GM12878 (cell line): ENCODE measurements around the gene PAPLN. TPM values are rescaled to one million over a fixed set of nuclear protein-coding genes. Genes with fewer than 3 reads are reported as not detected.

Experiments used
- ATAC-seq: fragments of 200-7000 bp; cut with Tn5 transposase; 3 replicates; pipeline ENCODE4 v1.9.1; 2020; ENCODE audit warnings: mild to moderate bottlenecking, moderate library complexity
- BruUV-seq: library from RNA; stranded (reverse); fragments of 400-500 nt; replicated peaks from 2 replicates; lab custom pipeline; 2021; lab: Mats Ljungman, UMichigan
- CTCF ChIA-PET: fragments of 300-600 bp; sonication (Branson Sonifier 250); formaldehyde crosslinking; extraction: SDS; loops from one replicate; lab custom pipeline; 2021; ENCODE audit warnings: inconsistent platforms; lab: Yijun Ruan, JAX
- POLR2A ChIA-PET: fragments of 350-600 bp; formaldehyde crosslinking; extraction: SDS; loops from one replicate; lab custom pipeline; 2021; ENCODE audit warnings: inconsistent platforms; lab: Charles Lee
- RAD21 ChIA-PET: fragments of 300-600 bp; sonication (Branson Sonifier 250); formaldehyde crosslinking; loops from one replicate; lab custom pipeline; 2023; ENCODE audit warnings: antibody characterized with exemption; ENCODE audit not compliant: unreplicated experiment; lab: Charles Lee
- SMC1A ChIA-PET: fragments of 300-600 bp; sonication (Branson Sonifier 250); formaldehyde crosslinking; loops from one replicate; lab custom pipeline; 2023; ENCODE audit not compliant: unreplicated experiment, uncharacterized antibody; lab: Charles Lee
- DNase-seq: peaks from one replicate; pipeline ENCODE4 v3.0.0-alpha.2; 2011; ENCODE audit warnings: low read depth, low spot score
- FAIRE-seq: peaks from 3 replicates; lab custom pipeline; 2011; peaks lifted over from hg19 to GRCh38; lab: Jason Lieb, UNC
- H2AFZ ChIP-seq: 2 replicates; pipeline ENCODE4 v1.6.0; 2011; ENCODE audit warnings: low read depth, low read length, control low read depth; ENCODE audit not compliant: control insufficient read depth
- H3K27ac ChIP-seq: 2 replicates; pipeline ENCODE4 v1.5.1; 2011; ENCODE audit warnings: control low read depth; ENCODE audit not compliant: control insufficient read depth, insufficient read depth
- H3K27me3 ChIP-seq, 2 experiments: replicated peaks in 1 of 2; 2 replicates each; pipeline versions ENCODE4 v1.6.0 to v1.6.1; 2011; ENCODE audit warnings: low read length in 1 of 2; ENCODE audit not compliant: control insufficient read depth in 2 of 2, insufficient read depth in 2 of 2
- H3K36me3 ChIP-seq, 2 experiments: 2 replicates each; pipeline ENCODE4 v1.5.1; 2011; ENCODE audit warnings: low read length in 1 of 2; ENCODE audit not compliant: control insufficient read depth in 2 of 2, insufficient read depth in 2 of 2
- H3K4me1 ChIP-seq: 2 replicates; pipeline ENCODE4 v1.6.1; 2011; ENCODE audit warnings: mild to moderate bottlenecking, low read length, moderate library complexity, mixed read lengths; ENCODE audit not compliant: control insufficient read depth, insufficient read depth
- H3K4me2 ChIP-seq: 2 replicates; pipeline ENCODE4 v1.6.0; 2011; ENCODE audit warnings: control low read depth; ENCODE audit not compliant: control insufficient read depth, insufficient read depth
- H3K4me3 ChIP-seq: fragments of 200-600 bp; sonication (generic); 2 replicates; pipeline ENCODE4 v1.5.1; 2016
- H3K79me2 ChIP-seq: 2 replicates; pipeline ENCODE4 v1.6.0; 2011; ENCODE audit warnings: low read length; ENCODE audit not compliant: control insufficient read depth, insufficient read depth
- H3K9ac ChIP-seq: 2 replicates; pipeline ENCODE4 v1.8.0; 2011; ENCODE audit warnings: low read length, control low read depth, mixed read lengths; ENCODE audit not compliant: control insufficient read depth, insufficient read depth
- H3K9me3 ChIP-seq: replicated peaks from 3 replicates; pipeline ENCODE4 v1.5.1; 2011; ENCODE audit warnings: mild to moderate bottlenecking, low read length; ENCODE audit not compliant: control insufficient read depth, insufficient read depth
- H4K20me1 ChIP-seq: 2 replicates; pipeline ENCODE4 v1.6.0; 2011; ENCODE audit not compliant: control insufficient read depth, insufficient read depth
- BRCA1 ChIP-seq: IDR thresholded peaks from 2 replicates; pipeline ENCODE4 v1.6.1; 2011; ENCODE audit warnings: low read depth, low read length, improper control_type of control experiment
- CEBPB ChIP-seq, 2 experiments: fragments of 150-350 bp in 1 of 2; IDR thresholded peaks; 2 replicates each; pipeline ENCODE4 v1.6.1; 2012 to 2014; ENCODE audit warnings: low read depth in 2 of 2, low read length in 2 of 2, borderline replicate concordance in 1 of 2, inconsistent platforms in 1 of 2
- IKZF1 ChIP-seq: fragments of 450-650 bp; conservative IDR thresholded peaks from 2 replicates; pipeline ENCODE4 v1.6.1; 2017; ENCODE audit warnings: antibody characterized with exemption, mild to moderate bottlenecking
- JUNB ChIP-seq: IDR thresholded peaks from 2 replicates; pipeline ENCODE4 v1.6.1; 2016; ENCODE audit warnings: antibody characterized with exemption, mild to moderate bottlenecking
- LARP7 ChIP-seq: fragments of 450-650 bp; IDR thresholded peaks from 2 replicates; pipeline ENCODE4 v1.6.1; 2017; ENCODE audit warnings: mild to moderate bottlenecking
- MEF2B ChIP-seq: fragments of 450-650 bp; IDR thresholded peaks from 2 replicates; pipeline ENCODE4 v1.6.1; 2018; ENCODE audit warnings: mild to moderate bottlenecking, moderate library complexity; ENCODE audit not compliant: partially characterized antibody, poor library complexity, severe bottlenecking
- NFYB ChIP-seq: IDR thresholded peaks from 2 replicates; pipeline ENCODE4 v1.6.1; 2011; ENCODE audit warnings: low read depth, mild to moderate bottlenecking, low read length, improper control_type of control experiment, moderate library complexity; ENCODE audit not compliant: insufficient read depth
- POLR2AphosphoS2 ChIP-seq: IDR thresholded peaks from 2 replicates; pipeline ENCODE4 v1.6.1; 2011; ENCODE audit warnings: low read depth, mild to moderate bottlenecking, low read length, improper control_type of control experiment, moderate library complexity
- SMAD5 ChIP-seq: IDR thresholded peaks from 2 replicates; pipeline ENCODE4 v1.6.1; 2016; ENCODE audit warnings: antibody characterized with exemption, low read depth
- SP1 ChIP-seq: IDR thresholded peaks from one replicate; pipeline ENCODE4 v1.6.1; 2011; ENCODE audit warnings: low read depth, low read length
- ZNF274 ChIP-seq: IDR thresholded peaks from one replicate; pipeline ENCODE4 v1.8.0; 2011; ENCODE audit not compliant: insufficient read length, insufficient read depth
- ZNF622 ChIP-seq: fragments of 450-650 bp; IDR thresholded peaks from 2 replicates; pipeline ENCODE4 v1.6.1; 2017; ENCODE audit warnings: mild to moderate bottlenecking, inconsistent platforms
- WGBS: methylation state at CpG from one replicate; pipeline ENCODE4 v1.1.6; 2016; ENCODE audit warnings: low lambda C conversion rate; ENCODE audit not compliant: insufficient replicate concordance, insufficient coverage; ENCODE audit errors: missing lambda C conversion rate; 5-methylcytosine and 5-hydroxymethylcytosine counted together
- in situ Hi-C: fragments of 300-500 bp; cut with MboI; formaldehyde crosslinking; loops from 9 replicates; pipeline ENCODE4 v1.14.3; 2018; ENCODE audit warnings: mixed read lengths
- intact Hi-C: fragments of 100-400 bp; cut with micrococcal nuclease; formaldehyde crosslinking; loops from one replicate; pipeline ENCODE4 v1.14.2; 2022; ENCODE audit not compliant: unreplicated experiment
- polyA plus RNA-seq, 11 experiments: library from polyadenylated mRNA; depleted of rRNA in 4 of 11; unstranded in 6 of 11; stranded (reverse) in 5 of 11; fragments of >200 nt; fragmentation: Nextera tagmentation in 4 of 11; fragmentation: Illumina TruSeq in 1 of 11; extraction: Ambion mirVana in 4 of 11; extraction: Trizol in 1 of 11; gene quantifications; 1 replicate in 1 of 11; 2 replicates in 10 of 11; pipeline versions ENCODE4 v1.2.1 to v1.2.3, GENCODE V29; 2011 to 2016; ENCODE audit warnings: inconsistent platforms in 2 of 11, missing spikeins in 2 of 11, low read depth in 1 of 11
- total RNA-seq, 4 experiments: library from RNA; depleted of rRNA in 3 of 4; stranded (reverse); fragments of >200 nt in 3 of 4; fragmentation: Illumina TruSeq in 1 of 4; extraction: Trizol in 1 of 4; gene quantifications; 2 replicates each; pipeline versions ENCODE4 v1.2.1 to v1.2.3, GENCODE V29; 2013 to 2021
- TF ChIP-seq, protein P1 (sequence below): IDR thresholded peaks from 2 replicates; pipeline ENCODE4 v1.6.1; 2012; ENCODE audit warnings: improper control_type of control experiment, low read depth, low read length; ENCODE audit not compliant: insufficient replicate concordance
- TF ChIP-seq, protein P2 (sequence below): IDR thresholded peaks from 2 replicates; pipeline ENCODE4 v1.6.1; 2011; ENCODE audit warnings: low read depth, low read length, improper control_type of control experiment, borderline replicate concordance

PAPLN gene
- total and polyA plus RNA-seq, 10 of the 15 experiments (the other 5 are each of a cell fraction or from before 2014, with no cell fraction given) = 1.8 to 19.8 (median 7.4) TPM

DNA sequence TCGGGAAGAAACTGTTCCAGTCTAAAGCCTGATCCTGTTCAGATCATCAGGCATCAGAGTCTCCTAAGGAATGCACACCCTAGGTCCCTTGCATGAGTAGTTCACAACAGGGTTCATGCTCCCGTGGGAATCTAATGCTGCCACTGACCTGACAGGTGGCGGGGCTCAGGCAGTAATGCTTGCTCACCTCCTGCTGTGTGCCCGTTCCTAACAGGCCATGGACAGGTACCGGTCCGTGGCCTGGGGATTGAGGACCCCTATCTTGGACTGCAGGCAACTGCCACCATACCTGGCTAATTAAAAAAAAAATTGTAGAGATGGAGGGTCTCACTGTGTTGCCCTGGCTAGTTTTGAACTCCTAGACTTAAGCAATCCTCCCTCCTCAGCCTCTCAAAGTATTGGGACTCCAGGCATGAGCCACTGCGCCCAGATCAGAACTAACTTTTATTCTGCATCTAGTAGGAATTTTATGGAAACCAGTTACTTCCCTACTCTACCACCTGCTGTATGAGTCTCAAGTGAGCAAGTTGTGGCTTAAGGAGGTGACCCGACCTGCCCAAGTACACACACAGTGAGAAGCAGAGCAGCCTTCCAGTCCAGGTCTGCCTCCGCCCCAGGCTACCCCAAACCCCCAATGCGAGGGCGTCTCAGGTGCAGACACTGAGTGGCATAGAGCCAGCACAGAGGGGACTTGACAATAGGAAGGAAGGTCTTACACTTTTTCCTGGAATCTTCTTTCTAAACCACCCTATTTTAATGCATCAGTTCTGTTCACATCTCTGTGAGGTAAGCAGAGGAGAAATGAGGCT lies 2.5 kb upstream of the PAPLN start (continued):
- no peak for TF ChIP-seq POLR2AphosphoS2

DNA sequence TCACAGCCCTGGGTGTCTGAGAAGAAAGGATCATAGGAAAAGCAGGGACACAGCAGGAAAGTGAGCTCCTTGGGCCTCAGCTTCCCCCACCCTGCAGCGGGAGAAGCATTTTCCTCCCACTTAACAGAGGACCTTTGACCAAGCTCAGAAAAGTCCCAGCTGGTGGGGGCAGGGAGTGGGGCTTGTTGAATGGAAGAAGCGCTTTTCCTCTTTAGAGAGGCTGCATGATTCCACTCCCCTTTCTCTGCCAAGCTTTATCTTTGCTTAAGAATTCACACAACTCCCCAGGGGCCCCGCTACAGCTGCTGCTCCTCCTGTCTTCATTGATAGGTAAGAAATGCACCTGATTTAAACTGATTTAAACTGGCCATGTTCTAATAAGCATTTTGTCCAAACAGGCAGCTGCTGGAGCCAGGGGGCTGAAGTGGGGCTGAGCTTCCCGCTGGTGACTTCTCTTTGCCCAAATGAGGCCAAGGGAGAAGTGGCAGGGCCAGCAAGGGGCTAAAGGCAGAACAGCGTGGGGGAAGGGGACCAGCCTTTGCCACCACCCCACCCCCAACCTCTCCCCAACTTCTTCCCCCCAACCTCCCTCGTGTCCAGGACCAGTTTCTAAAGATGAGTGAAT lies 1.7 kb upstream of the PAPLN start:
- ATAC-seq (no peak), FAIRE-seq (no peak), DNase-seq (no peak)
- H3K27ac ChIP-seq = no peak overlapping the region
- ChIA-PET POLR2A (interaction anchor here (0.6 to 1.1 kb wide), 6 partner anchors 11 to 60 kb away, joined by 3 to 5 read pairs (median 3); no protein-coding TSS in a partner anchor), CTCF (interaction anchor here (0.6 to 2.1 kb wide), 7 partner anchors 8 to 236 kb away, joined by 3 to 9 read pairs (median 4); no protein-coding TSS in a partner anchor), SMC1A (interaction anchor here (0.7 to 1.4 kb wide), 6 partner anchors 30 to 242 kb away, joined by 3 to 4 read pairs (median 4); no protein-coding TSS in a partner anchor), RAD21 (interaction anchor here (0.8 to 1.3 kb wide), 8 partner anchors 9 to 242 kb away, joined by 3 to 7 read pairs (median 4); no protein-coding TSS in a partner anchor)
- in situ Hi-C loops (no loop called here), intact Hi-C loops (no loop called here)
- peaks cover 8 to 26% of the 10 kb centered on the region in 2 experiments for H3K27me3 ChIP-seq
- H3K4me2 ChIP-seq = no peak overlapping the region
- 43% methylated on average over 6 of the region's 6 CpGs for WGBS
- no peaks in the 10 kb centered on the region for H3K79me2 ChIP-seq
- H3K4me3 ChIP-seq = no peak overlapping the region
- H2AFZ ChIP-seq = no peak overlapping the region
- H3K36me3 ChIP-seq = no peaks in the 10 kb centered on the region
- no peaks in the 10 kb centered on the region; the same call in 2 of the 3 replicates for H3K9me3 ChIP-seq
- H3K9ac ChIP-seq = no peak overlapping the region
- H4K20me1 ChIP-seq = no peaks in the 10 kb centered on the region
- BruUV-seq = no TSS peak
- H3K4me1 ChIP-seq = peaks cover 22% of the 10 kb centered on the region
- no peak for TF ChIP-seq BRCA1
- TF ChIP-seq, protein P1, sequence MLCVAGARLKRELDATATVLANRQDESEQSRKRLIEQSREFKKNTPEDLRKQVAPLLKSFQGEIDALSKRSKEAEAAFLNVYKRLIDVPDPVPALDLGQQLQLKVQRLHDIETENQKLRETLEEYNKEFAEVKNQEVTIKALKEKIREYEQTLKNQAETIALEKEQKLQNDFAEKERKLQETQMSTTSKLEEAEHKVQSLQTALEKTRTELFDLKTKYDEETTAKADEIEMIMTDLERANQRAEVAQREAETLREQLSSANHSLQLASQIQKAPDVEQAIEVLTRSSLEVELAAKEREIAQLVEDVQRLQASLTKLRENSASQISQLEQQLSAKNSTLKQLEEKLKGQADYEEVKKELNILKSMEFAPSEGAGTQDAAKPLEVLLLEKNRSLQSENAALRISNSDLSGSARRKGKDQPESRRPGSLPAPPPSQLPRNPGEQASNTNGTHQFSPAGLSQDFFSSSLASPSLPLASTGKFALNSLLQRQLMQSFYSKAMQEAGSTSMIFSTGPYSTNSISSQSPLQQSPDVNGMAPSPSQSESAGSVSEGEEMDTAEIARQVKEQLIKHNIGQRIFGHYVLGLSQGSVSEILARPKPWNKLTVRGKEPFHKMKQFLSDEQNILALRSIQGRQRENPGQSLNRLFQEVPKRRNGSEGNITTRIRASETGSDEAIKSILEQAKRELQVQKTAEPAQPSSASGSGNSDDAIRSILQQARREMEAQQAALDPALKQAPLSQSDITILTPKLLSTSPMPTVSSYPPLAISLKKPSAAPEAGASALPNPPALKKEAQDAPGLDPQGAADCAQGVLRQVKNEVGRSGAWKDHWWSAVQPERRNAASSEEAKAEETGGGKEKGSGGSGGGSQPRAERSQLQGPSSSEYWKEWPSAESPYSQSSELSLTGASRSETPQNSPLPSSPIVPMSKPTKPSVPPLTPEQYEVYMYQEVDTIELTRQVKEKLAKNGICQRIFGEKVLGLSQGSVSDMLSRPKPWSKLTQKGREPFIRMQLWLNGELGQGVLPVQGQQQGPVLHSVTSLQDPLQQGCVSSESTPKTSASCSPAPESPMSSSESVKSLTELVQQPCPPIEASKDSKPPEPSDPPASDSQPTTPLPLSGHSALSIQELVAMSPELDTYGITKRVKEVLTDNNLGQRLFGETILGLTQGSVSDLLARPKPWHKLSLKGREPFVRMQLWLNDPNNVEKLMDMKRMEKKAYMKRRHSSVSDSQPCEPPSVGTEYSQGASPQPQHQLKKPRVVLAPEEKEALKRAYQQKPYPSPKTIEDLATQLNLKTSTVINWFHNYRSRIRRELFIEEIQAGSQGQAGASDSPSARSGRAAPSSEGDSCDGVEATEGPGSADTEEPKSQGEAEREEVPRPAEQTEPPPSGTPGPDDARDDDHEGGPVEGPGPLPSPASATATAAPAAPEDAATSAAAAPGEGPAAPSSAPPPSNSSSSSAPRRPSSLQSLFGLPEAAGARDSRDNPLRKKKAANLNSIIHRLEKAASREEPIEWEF = no peak
- TF ChIP-seq MEF2B = peak; percentile 38
- TF ChIP-seq JUNB = no peak
- no peak for TF ChIP-seq SMAD5
- peak; percentile 22; the same call in 1 of the 2 replicates for TF ChIP-seq IKZF1
- TF ChIP-seq CEBPB (IDR thresholded peaks at IDR 0.05; ENCODE audit: borderline replicate concordance in 1 of 2, low read depth in 2 of 2, low read length in 2 of 2) = no peak
- no peak for TF ChIP-seq ZNF274
- TF ChIP-seq NFYB = no peak
- TF ChIP-seq ZNF622 = no peak
- no peak for TF ChIP-seq SP1
- no peak for TF ChIP-seq LARP7
- TF ChIP-seq, protein P2, sequence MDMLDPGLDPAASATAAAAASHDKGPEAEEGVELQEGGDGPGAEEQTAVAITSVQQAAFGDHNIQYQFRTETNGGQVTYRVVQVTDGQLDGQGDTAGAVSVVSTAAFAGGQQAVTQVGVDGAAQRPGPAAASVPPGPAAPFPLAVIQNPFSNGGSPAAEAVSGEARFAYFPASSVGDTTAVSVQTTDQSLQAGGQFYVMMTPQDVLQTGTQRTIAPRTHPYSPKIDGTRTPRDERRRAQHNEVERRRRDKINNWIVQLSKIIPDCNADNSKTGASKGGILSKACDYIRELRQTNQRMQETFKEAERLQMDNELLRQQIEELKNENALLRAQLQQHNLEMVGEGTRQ = no peak
- TF ChIP-seq, all 136 proteins: peak for 2
